Uterus (tissue), 2 donors: ENCODE data around the gene PACS1.

Experiments
- CTCF ChIP-seq, 4 experiments: fragments of 200-600 bp in 2 of 4; fragments of 450-650 bp in 2 of 4; sonication (generic) in 2 of 4; IDR thresholded peaks; one replicate each; pipeline ENCODE4 v1.5.1; 2016 to 2019; ENCODE audit warnings: antibody characterized with exemption in 4 of 4, mild to moderate bottlenecking in 2 of 4, moderate library complexity in 1 of 4
- POLR2A ChIP-seq, 2 donors: fragments of 450-650 bp; IDR thresholded peaks; one replicate each; pipeline ENCODE4 v1.6.1; 2016; ENCODE audit warnings: antibody characterized with exemption in 2 of 2, mild to moderate bottlenecking in 1 of 2, moderate library complexity in 1 of 2

DNA sequence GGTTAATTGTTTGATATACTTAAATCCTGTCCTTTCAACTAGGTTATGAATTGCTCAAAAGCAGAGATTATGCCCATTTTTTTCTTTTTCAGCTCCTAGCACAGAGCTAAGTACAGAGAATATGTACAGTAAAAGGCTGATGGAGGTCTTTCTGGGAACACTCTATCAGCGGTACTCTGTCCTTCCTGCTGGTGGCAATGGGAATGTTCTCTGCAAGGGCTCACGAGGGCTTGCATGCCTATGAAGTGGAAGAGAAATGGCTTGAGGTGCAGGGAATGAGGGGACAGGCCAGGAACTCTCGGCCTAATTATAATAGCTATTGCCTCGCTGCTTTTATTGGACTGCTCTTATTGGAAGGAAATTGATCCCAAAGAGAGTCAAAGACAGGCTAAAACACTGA lies 114.7 kb downstream of the PACS1 start:
- TF ChIP-seq CTCF (IDR thresholded peaks at IDR 0.05) (no peak), POLR2A (IDR thresholded peaks at IDR 0.05) (no peak)
